Stomach smooth muscle (tissue), 2 donors: ENCODE results near the gene CAVIN1.
"Not testable (repeated sequence)": the region's sequence is repeated elsewhere in the genome, so short reads cannot be mapped to it uniquely, and the experiment has no call there.

Source experiments
- H3K27ac ChIP-seq: one replicate; pipeline ENCODE4 v1.7.0; 2013; ENCODE audit warnings: mild to moderate bottlenecking, low read length, inconsistent platforms
- H3K27me3 ChIP-seq, 2 donors: one replicate each; pipeline ENCODE4 v1.7.0; 2013; ENCODE audit warnings: low read length in 2 of 2; ENCODE audit not compliant: insufficient read depth in 2 of 2, control insufficient read depth in 1 of 2
- H3K36me3 ChIP-seq, 2 donors: one replicate each; pipeline ENCODE4 v1.7.0; 2013; ENCODE audit warnings: low read length in 2 of 2; ENCODE audit not compliant: control insufficient read depth in 2 of 2, insufficient read depth in 2 of 2
- H3K4me1 ChIP-seq: one replicate; pipeline ENCODE4 v1.7.0; 2013; ENCODE audit warnings: low read length; ENCODE audit not compliant: control insufficient read depth, insufficient read depth
- H3K4me3 ChIP-seq, 2 donors: one replicate each; pipeline ENCODE4 v1.7.0; 2013; ENCODE audit warnings: low read length in 2 of 2
- H3K9ac ChIP-seq, 2 donors: one replicate each; pipeline ENCODE4 v1.7.0; 2013; ENCODE audit warnings: low read length in 2 of 2, mild to moderate bottlenecking in 1 of 2
- H3K9me3 ChIP-seq, 2 donors: one replicate each; pipeline ENCODE4 v1.7.0; 2013; ENCODE audit warnings: low read length in 2 of 2; ENCODE audit not compliant: control insufficient read depth in 2 of 2
- donor health status: healthy.
- donor health status: Pancreatic carcinoma.

The CAVIN1 gene

GRCh38 chr17:42373896-42374295 lies 49.2 kb downstream of the CAVIN1 start:
- H3K4me1 ChIP-seq: peaks cover 8% of the 10 kb centered on the region
- H3K4me3 ChIP-seq: no peak overlapping the region
- H3K9me3 ChIP-seq: no peaks in the 10 kb centered on the region
- H3K9ac ChIP-seq: no peak overlapping the region
- no peaks in the 10 kb centered on the region for H3K27me3 ChIP-seq
- H3K27ac ChIP-seq: no peak overlapping the region
- H3K36me3 ChIP-seq: peaks cover 0 to 2% of the 10 kb centered on the region in 2 donors

DNA sequence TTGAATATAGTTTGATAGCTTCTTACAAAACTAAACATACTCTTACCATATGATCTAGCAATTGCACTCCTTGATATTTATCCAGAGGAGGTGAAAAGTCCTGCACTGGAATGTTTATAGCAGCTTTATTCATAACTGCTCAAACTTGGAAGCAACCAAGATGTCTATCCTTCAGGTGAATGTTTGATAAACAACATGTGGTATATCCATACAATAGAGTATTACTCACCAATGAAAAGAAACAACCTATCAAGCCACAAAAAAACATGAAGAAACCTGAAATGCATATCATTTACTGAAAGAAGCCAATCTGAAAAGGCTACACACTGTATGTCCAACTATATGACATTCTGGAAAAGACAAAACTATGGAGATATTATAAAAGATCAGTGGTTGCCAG lies 50.9 kb downstream of the CAVIN1 start:
- no peak overlapping the region for H3K9ac ChIP-seq
- H3K27ac ChIP-seq: no peak overlapping the region

GRCh38 chr17:42368797-42369561 lies 54.1 kb downstream of the CAVIN1 start:
- not testable (repeated sequence) for H3K9ac ChIP-seq, H3K4me3 ChIP-seq, H3K9me3 ChIP-seq, H3K27me3 ChIP-seq, H3K36me3 ChIP-seq, H3K27ac ChIP-seq, H3K4me1 ChIP-seq

More for the DNA sequence above, 50.9 kb downstream of the CAVIN1 start:
- peaks cover 3% of the 10 kb centered on the region for H3K4me1 ChIP-seq
- H3K9me3 ChIP-seq: no peaks in the 10 kb centered on the region
- H3K36me3 ChIP-seq: peaks cover 0 to 2% of the 10 kb centered on the region in 2 donors
- H3K27me3 ChIP-seq: no peaks in the 10 kb centered on the region
- H3K4me3 ChIP-seq: no peak overlapping the region

GRCh38 chr17:42368310-42368709 lies 54.7 kb downstream of the CAVIN1 start:
- H3K9ac ChIP-seq, H3K27ac ChIP-seq, H3K27me3 ChIP-seq, H3K9me3 ChIP-seq, H3K36me3 ChIP-seq, H3K4me3 ChIP-seq: not testable (repeated sequence)
- peaks cover 14% of the 10 kb centered on the region for H3K4me1 ChIP-seq

GRCh38 chr17:42366176-42367023 lies 56.7 kb downstream of the CAVIN1 start:
- H3K4me3 ChIP-seq, H3K27me3 ChIP-seq, H3K9me3 ChIP-seq, H3K36me3 ChIP-seq, H3K27ac ChIP-seq, H3K9ac ChIP-seq: not testable (repeated sequence)
- peaks cover 33% of the 10 kb centered on the region for H3K4me1 ChIP-seq

- H3K27ac ChIP-seq: no peak overlapping the region
- no peaks in the 10 kb centered on the region for H3K36me3 ChIP-seq
- H3K27me3 ChIP-seq: no peaks in the 10 kb centered on the region
- no peak overlapping the region for H3K4me3 ChIP-seq
- no peak overlapping the region for H3K9ac ChIP-seq
- H3K9me3 ChIP-seq: no peaks in the 10 kb centered on the region
- H3K4me1 ChIP-seq: peaks cover 33% of the 10 kb centered on the region
Measured at GRCh38 chr17:42365136-42365535, 57.9 kb downstream of the CAVIN1 start.

DNA sequence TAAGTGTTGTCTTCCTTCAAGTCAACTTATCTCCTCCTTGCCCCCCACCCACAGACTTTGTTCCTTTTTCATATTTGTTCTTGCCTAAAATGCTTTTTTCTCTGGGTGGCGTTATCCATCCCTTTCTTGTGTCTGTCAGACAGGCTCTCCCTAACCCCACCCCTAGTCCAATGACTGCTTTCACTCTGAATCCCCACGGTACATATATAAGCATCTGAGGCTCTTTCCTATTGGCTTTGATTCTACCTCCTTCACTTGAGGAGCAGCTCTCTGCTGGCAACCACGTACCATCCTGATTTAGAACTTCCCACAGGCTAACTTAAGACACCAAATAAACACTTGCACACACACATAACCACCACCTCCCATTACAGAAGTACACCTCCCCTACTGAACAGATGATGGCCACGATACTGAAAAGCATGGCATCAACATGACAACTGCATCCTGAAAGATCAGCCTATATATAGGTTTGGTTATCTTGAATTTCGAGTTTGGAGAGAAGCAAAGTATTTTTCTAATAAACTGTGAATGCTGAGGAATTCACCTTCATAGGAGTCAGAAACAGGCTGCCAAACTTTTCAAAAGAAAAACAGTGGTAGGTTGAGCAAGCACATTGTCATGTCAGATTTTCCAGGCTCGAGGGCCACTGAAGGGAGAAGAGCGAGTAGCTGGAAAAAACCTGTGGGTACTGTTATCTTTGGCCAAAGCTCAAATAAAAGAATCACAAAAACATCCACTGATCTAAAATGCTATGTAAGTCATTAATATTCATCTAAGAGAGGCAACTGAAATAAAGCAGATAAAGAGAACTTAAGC lies 59.1 kb downstream of the CAVIN1 start:
- Histone ChIP-seq H3K9me3 (no peaks in the 10 kb centered on the region), H3K4me1 (peaks cover 33% of the 10 kb centered on the region), H3K9ac (no peak overlapping the region), H3K4me3 (no peak overlapping the region), H3K27me3 (no peaks in the 10 kb centered on the region), H3K36me3 (no peaks in the 10 kb centered on the region), H3K27ac (peak overlapping the region; percentile 53)

DNA sequence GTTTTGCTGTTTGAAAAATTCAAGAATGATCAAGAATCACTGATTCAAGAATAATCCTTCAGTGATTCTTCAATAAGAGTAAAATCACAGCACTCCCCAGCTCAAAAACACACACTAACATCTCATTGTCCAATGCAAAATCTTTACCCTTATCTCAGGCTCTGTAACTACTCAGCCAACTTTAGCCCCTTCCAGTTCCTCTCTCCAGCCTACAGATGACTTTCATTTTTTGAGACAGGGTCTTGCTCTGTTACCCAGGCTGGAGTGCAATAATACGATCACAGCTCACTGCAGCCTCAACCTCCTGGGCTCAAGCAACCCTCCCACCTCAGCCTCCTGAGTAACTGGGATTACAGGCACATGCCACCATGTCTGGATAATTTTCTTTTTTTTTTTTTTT lies 59.8 kb downstream of the CAVIN1 start:
- no peaks in the 10 kb centered on the region for H3K27me3 ChIP-seq
- peak overlapping the region; percentile 53 for H3K27ac ChIP-seq
- no peak overlapping the region for H3K4me3 ChIP-seq
- H3K4me1 ChIP-seq: peaks cover 33% of the 10 kb centered on the region
- H3K9me3 ChIP-seq: no peaks in the 10 kb centered on the region
- H3K36me3 ChIP-seq: no peaks in the 10 kb centered on the region
- no peak overlapping the region for H3K9ac ChIP-seq

DNA sequence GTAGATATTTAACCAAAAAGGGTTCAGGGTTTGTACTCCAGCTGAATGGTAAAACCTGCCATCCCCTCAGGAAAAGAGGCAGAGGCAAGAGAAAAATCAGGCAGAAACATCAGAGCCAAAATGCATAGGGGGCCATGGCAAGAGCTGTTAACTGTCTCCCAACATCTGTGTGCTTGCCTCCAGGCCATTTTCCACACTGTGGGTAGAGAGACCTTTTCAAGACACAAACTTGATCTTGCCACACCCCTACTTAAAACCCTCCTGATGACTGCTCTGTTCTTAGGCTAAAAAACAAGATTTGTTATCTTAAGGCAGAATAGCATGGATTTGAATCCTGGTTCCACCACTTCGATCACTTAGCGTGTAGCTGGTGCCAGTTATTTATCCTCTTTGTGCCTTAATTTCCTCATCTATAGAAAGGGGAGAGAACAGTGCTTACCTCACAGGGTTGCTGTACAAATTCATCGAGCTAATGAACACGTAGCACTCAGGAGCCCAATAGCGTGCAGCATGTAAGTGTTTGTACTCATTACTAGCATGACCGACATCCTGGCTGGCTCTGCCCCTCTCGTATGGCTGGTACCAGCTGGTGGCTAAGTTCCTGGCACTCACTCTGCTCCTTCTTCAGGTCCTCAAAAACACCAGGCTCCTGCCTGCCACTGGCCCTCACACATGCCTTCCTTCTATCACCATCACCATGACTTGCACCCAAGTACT lies 60.7 kb downstream of the CAVIN1 start:
- no peak overlapping the region for H3K9ac ChIP-seq
- peak overlapping the region; percentile 53 for H3K27ac ChIP-seq
- no peaks in the 10 kb centered on the region for H3K9me3 ChIP-seq
- no peaks in the 10 kb centered on the region for H3K27me3 ChIP-seq
- H3K4me1 ChIP-seq: peaks cover 33% of the 10 kb centered on the region
- H3K36me3 ChIP-seq: no peaks in the 10 kb centered on the region
- peak overlapping the region in 1 of 2 donors; percentile 15 for H3K4me3 ChIP-seq

GRCh38 chr17:42361781-42362186 lies 61.3 kb downstream of the CAVIN1 start:
- Histone ChIP-seq H3K4me1 (peaks cover 29% of the 10 kb centered on the region), H3K27me3 (no peaks in the 10 kb centered on the region), H3K27ac (peak overlapping the region; percentile 53)

More at GRCh38 chr17:42361781-42362186, 61.3 kb downstream of the CAVIN1 start:
- Histone ChIP-seq H3K36me3 (no peaks in the 10 kb centered on the region), H3K4me3 (no peak overlapping the region), H3K9ac (no peak overlapping the region), H3K9me3 (no peaks in the 10 kb centered on the region)
